Fibroblast of lung (primary cell): ENCODE results near the gene LITAFD. TPM values are rescaled to one million over a fixed set of nuclear protein-coding genes. Genes with fewer than 3 reads are reported as not detected.
A peak's percentile ranks its signal among the peaks of the same experiment; 100 is the strongest.

ENCODE experiments used
- DNase-seq, 2 donors: peaks; one replicate each; pipeline versions ENCODE4 v3.0.0 to v3.0.0-alpha.2; 2010; ENCODE audit warnings: low read depth in 2 of 2
- H2AFZ ChIP-seq: 2 replicates; pipeline ENCODE4 v1.5.1; 2012; ENCODE audit warnings: low read length, control low read depth, inconsistent platforms
- H3K27ac ChIP-seq: 2 replicates; pipeline ENCODE4 v1.5.1; 2011; ENCODE audit warnings: low read length, control low read depth; ENCODE audit not compliant: insufficient read depth
- H3K27me3 ChIP-seq: 2 replicates; pipeline ENCODE4 v1.5.1; 2011; ENCODE audit warnings: mild to moderate bottlenecking, low read length; ENCODE audit not compliant: control insufficient read depth, insufficient read depth
- H3K36me3 ChIP-seq: 2 replicates; pipeline ENCODE4 v1.5.1; 2011; ENCODE audit warnings: low read length; ENCODE audit not compliant: control insufficient read depth, insufficient read depth
- H3K4me1 ChIP-seq: 2 replicates; pipeline ENCODE4 v1.5.1; 2011; ENCODE audit warnings: low read length; ENCODE audit not compliant: control insufficient read depth, insufficient read depth; ENCODE audit errors: extremely low read depth
- H3K4me2 ChIP-seq: 2 replicates; pipeline ENCODE4 v1.5.1; 2011; ENCODE audit warnings: low read length, control low read depth; ENCODE audit not compliant: insufficient read depth; ENCODE audit errors: extremely low read depth
- H3K4me3 ChIP-seq, 4 experiments: fragments of 200-600 bp in 1 of 4; sonication (generic) in 1 of 4; replicated peaks in 1 of 4; 2 replicates each; pipeline ENCODE4 v1.5.1; 2011 to 2016; ENCODE audit warnings: low read length in 4 of 4, low read depth in 3 of 4, mild to moderate bottlenecking in 3 of 4, control low read depth in 2 of 4, inconsistent platforms in 1 of 4, mixed read lengths in 1 of 4; ENCODE audit not compliant: insufficient read depth in 1 of 4; ENCODE audit errors: control extremely low read depth in 1 of 4
- H3K79me2 ChIP-seq: 2 replicates; pipeline ENCODE4 v1.5.1; 2012; ENCODE audit warnings: mild to moderate bottlenecking, low read length, inconsistent platforms; ENCODE audit not compliant: control insufficient read depth, insufficient read depth
- H3K9ac ChIP-seq: 2 replicates; pipeline ENCODE4 v1.5.1; 2011; ENCODE audit warnings: mild to moderate bottlenecking, low read length, control low read depth; ENCODE audit not compliant: insufficient read depth
- H3K9me3 ChIP-seq: 2 replicates; pipeline ENCODE4 v1.5.1; 2012; ENCODE audit warnings: low read depth, low read length; ENCODE audit not compliant: control insufficient read depth, insufficient read depth
- H4K20me1 ChIP-seq: 2 replicates; pipeline ENCODE4 v1.5.1; 2011; ENCODE audit warnings: low read length; ENCODE audit not compliant: control insufficient read depth, insufficient read depth; ENCODE audit errors: extremely low read depth
- CTCF ChIP-seq, 2 donors: IDR thresholded peaks in 1 of 2; conservative IDR thresholded peaks in 1 of 2; 1 replicate in 1 of 2; 2 replicates in 1 of 2; pipeline ENCODE4 v1.5.1; 2011 to 2012; ENCODE audit warnings: low read length in 2 of 2, control low read depth in 1 of 2, inconsistent platforms in 1 of 2, low read depth in 1 of 2, mild to moderate bottlenecking in 1 of 2
- EZH2 ChIP-seq: IDR thresholded peaks from 2 replicates; pipeline ENCODE4 v1.5.1; 2012; ENCODE audit warnings: low read length, control low read depth, mild to moderate bottlenecking; ENCODE audit errors: missing control alignments
- polyA plus RNA-seq, 2 donors: library from polyadenylated mRNA; depleted of rRNA in 1 of 2; stranded (reverse) in 1 of 2; unstranded in 1 of 2; fragments of >200 nt; gene quantifications; 2 replicates each; pipeline ENCODE4 v1.2.1, GENCODE V29; 2011 to 2012; ENCODE audit warnings: missing spikeins in 1 of 2
- total RNA-seq: library from RNA; depleted of rRNA; stranded (reverse); fragments of >200 nt; gene quantifications from 2 replicates; pipeline ENCODE4 v1.2.1, GENCODE V29; 2014

LITAFD gene
- total and polyA plus RNA-seq, 2 donors (not counting 1 experiment from before 2014, with no cell fraction given): not detected

DNA sequence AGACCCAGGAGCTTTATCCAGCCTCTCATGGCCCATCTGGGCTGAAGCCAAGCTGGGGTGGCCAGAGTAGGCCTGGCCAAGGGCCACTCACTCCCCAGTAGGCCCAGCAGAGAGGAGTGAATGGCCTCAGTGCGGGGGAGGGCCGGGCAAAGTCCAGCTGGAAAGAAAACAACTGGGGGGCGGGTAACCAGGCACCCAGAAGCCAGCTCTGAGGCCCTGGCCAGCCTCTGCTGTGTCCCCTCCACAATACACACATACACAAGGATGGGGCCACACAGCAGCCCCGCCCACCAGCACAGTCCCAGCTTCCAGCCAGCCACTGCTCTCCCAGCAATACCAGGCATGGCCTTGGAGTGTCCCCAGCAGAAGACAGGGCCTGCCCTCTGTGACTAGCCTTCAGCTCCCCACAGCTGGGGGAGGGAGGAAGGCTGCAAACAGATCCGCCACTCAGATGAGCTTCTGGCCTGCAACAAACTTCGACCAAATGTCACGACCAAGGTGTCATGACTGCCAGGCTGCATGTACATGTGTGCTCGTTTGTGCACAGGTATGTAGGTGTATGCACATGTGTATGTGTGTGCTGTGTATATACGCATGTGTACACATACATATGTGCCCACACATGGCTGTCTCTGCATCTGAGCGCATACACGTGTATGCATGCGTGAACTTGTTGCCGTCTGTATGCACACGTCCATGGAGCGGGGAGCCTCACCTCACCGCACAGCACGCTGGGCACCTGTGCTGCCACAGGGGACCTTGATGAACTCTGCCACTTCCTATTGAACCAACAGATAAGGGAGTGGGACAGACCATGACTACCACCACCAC lies 18.3 kb upstream of the LITAFD start:
- H3K36me3 ChIP-seq: peaks cover 6% of the 10 kb centered on the region
- TF ChIP-seq CTCF (conservative IDR thresholded peaks at IDR 0.05 in 1 of 2, IDR thresholded peaks at IDR 0.05 in 1 of 2; ENCODE audit: low read depth in 1 of 2, low read length in 2 of 2) (no peak), EZH2 (no peak)
- no peak overlapping the region for H2AFZ ChIP-seq
- H3K79me2 ChIP-seq: peaks cover 84% of the 10 kb centered on the region
- DNase-seq: peak in 1 of 2 donors; percentile 38
- no peaks in the 10 kb centered on the region for H4K20me1 ChIP-seq
- H3K9me3 ChIP-seq: no peaks in the 10 kb centered on the region
- peaks cover 25% of the 10 kb centered on the region for H3K4me1 ChIP-seq
- H3K9ac ChIP-seq: no peak overlapping the region
- H3K4me2 ChIP-seq: no peak overlapping the region
- H3K27me3 ChIP-seq: no peaks in the 10 kb centered on the region
- H3K27ac ChIP-seq: no peak overlapping the region
- no peak overlapping the region for H3K4me3 ChIP-seq

DNA sequence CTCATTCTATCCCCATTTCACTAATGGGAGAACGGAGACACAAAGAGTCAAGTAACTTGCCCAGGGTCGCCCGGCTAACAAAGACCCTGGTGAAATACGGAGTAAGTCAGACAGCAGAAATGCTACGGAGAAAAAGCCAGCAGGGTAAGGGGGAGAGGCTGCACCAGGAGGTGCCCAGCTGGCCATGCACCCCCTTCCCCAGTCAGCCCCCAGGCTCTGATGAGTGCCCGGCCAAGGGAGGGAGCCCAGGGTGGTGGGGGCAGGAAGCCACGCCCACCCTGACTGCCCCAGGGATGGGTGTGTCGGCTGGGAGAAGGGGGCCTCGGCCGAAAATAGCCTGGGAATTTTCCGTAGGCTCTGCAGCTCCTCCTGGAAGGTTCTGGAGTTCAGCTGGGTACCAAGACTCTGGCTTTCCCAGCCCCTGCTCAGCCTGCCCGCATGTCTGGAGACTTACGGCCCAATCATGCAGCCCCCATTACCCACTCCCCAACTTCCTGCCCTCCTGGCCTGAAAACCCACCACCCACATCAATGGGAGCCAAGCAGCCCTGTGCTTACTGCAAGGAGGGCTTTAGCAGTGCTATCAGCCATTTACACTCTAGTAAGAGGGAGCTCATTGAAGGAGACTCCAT lies 17.6 kb upstream of the LITAFD start:
- H3K4me3 ChIP-seq: no peak overlapping the region
- H3K27ac ChIP-seq: no peak overlapping the region
- peaks cover 27% of the 10 kb centered on the region for H3K4me1 ChIP-seq
- H3K9ac ChIP-seq: no peak overlapping the region
- peaks cover 6% of the 10 kb centered on the region for H3K36me3 ChIP-seq
- no peaks in the 10 kb centered on the region for H3K27me3 ChIP-seq
- peaks cover 77% of the 10 kb centered on the region for H3K79me2 ChIP-seq
- no peaks in the 10 kb centered on the region for H3K9me3 ChIP-seq
- TF ChIP-seq EZH2: no peak
- TF ChIP-seq CTCF (conservative IDR thresholded peaks at IDR 0.05 in 1 of 2, IDR thresholded peaks at IDR 0.05 in 1 of 2; ENCODE audit: low read depth in 1 of 2, low read length in 2 of 2): no peak
- no peak for DNase-seq
- H2AFZ ChIP-seq: no peak overlapping the region
- H3K4me2 ChIP-seq: no peak overlapping the region
- H4K20me1 ChIP-seq: no peaks in the 10 kb centered on the region

- Histone ChIP-seq H2AFZ (no peak overlapping the region), H3K4me1 (peaks cover 23% of the 10 kb centered on the region), H3K9me3 (no peaks in the 10 kb centered on the region), H3K79me2 (peaks cover 73% of the 10 kb centered on the region), H3K36me3 (peaks cover 6% of the 10 kb centered on the region), H3K27me3 (no peaks in the 10 kb centered on the region), H3K9ac (no peak overlapping the region), H3K4me2 (no peak overlapping the region), H3K4me3 (no peak overlapping the region), H3K27ac (no peak overlapping the region), H4K20me1 (no peaks in the 10 kb centered on the region)
- TF ChIP-seq CTCF (conservative IDR thresholded peaks at IDR 0.05 in 1 of 2, IDR thresholded peaks at IDR 0.05 in 1 of 2; ENCODE audit: low read depth in 1 of 2, low read length in 2 of 2): no peak
- no peak for TF ChIP-seq EZH2
- DNase-seq: no peak
Observed at GRCh38 chr16:8865145-8865882, 16.8 kb upstream of the LITAFD start.
